Activated CD8-positive, alpha-beta memory T cell treated with anti-CD3 and anti-CD28 coated beads for 48 hours (primary cell): ENCODE results near the gene SLC7A6.

Experiments used
- DNase-seq, 3 experiments: peaks; one replicate each; pipeline ENCODE4 v3.0.0-alpha.2; 2020; ENCODE audit warnings: low read depth in 2 of 3, low spot score in 2 of 3

The SLC7A6 gene

GRCh38 chr16:68264128-68265077 is at the start of gene SLC7A6:
Gene SLC7A6, plus strand, starts transcription at chr16:68264526. Its CDS starts 10,201 bp downstream, at chr16:68274727.
- peak; percentile 69 to 77 (median 71) for DNase-seq

GRCh38 chr16:68214726-68215125 is 49.6 kb upstream of the SLC7A6 start:
- DNase-seq: no peak

- DNase-seq: no peak
Observed at GRCh38 chr16:68215302-68215701, 49.0 kb upstream of the SLC7A6 start.

GRCh38 chr16:68216240-68216639 is 48.1 kb upstream of the SLC7A6 start:
- DNase-seq: no peak

- DNase-seq: no peak
Observed at GRCh38 chr16:68217506-68217905, 46.8 kb upstream of the SLC7A6 start.

GRCh38 chr16:68219725-68220351 is 44.5 kb upstream of the SLC7A6 start:
- DNase-seq: no peak

GRCh38 chr16:68223072-68223471 is 41.3 kb upstream of the SLC7A6 start:
- DNase-seq: no peak

GRCh38 chr16:68226116-68226515 is 38.2 kb upstream of the SLC7A6 start:
- no peak for DNase-seq

GRCh38 chr16:68227183-68227793 is 37.0 kb upstream of the SLC7A6 start:
- no peak for DNase-seq

GRCh38 chr16:68227850-68228553 is 36.3 kb upstream of the SLC7A6 start:
- no peak for DNase-seq

GRCh38 chr16:68228652-68229051 is 35.7 kb upstream of the SLC7A6 start:
- no peak for DNase-seq

- DNase-seq: no peak
Observed at GRCh38 chr16:68229431-68230175, 34.7 kb upstream of the SLC7A6 start.

GRCh38 chr16:68230176-68230571 is 34.2 kb upstream of the SLC7A6 start:
- no peak for DNase-seq

- no peak for DNase-seq
Observed at GRCh38 chr16:68230956-68231355, 33.4 kb upstream of the SLC7A6 start.

GRCh38 chr16:68231384-68232136 is 32.8 kb upstream of the SLC7A6 start:
- DNase-seq: no peak

- no peak for DNase-seq
Observed at GRCh38 chr16:68232335-68232734, 32.0 kb upstream of the SLC7A6 start.

GRCh38 chr16:68233085-68233834 is 31.1 kb upstream of the SLC7A6 start:
- no peak for DNase-seq

- DNase-seq: no peak
Observed at GRCh38 chr16:68233835-68234187, 30.5 kb upstream of the SLC7A6 start.
